ENCODE data around the gene MARK4. TPM values are rescaled to one million over a fixed set of nuclear protein-coding genes. Genes with fewer than 3 reads are reported as not detected.

MARK4 gene
- total and polyA plus RNA-seq, 10 donors: 6.5 to 45.8 (median 26.3) TPM

GRCh38 chr19:45244133-45244794 is 6.8 kb upstream of the MARK4 start:
- H3K27me3 ChIP-seq (replicated peaks in 1 of 7): peaks cover 0 to 5% (median 0%) of the 10 kb centered on the region in 7 donors
- intact Hi-C loops (cut with DNase I; ENCODE audit: low total_unique reads): no loop called here
- TF ChIP-seq CTCF (IDR thresholded peaks at IDR 0.05 in 8 of 11, conservative IDR thresholded peaks at IDR 0.05 in 3 of 11) (no peak), POLR2AphosphoS5 (IDR thresholded peaks at IDR 0.05) (peak in 1 of 3 donors; percentile 21), POLR2A (IDR thresholded peaks at IDR 0.05) (no peak)
- no peaks in the 10 kb centered on the region for H3K9me3 ChIP-seq
- peak overlapping the region in 5 of 8 donors; percentile 17 to 75 (median 72) for H3K27ac ChIP-seq
- H3K36me3 ChIP-seq: no peaks in the 10 kb centered on the region
- WGBS, 5 donors: 39 to 45% (median 43%) methylated on average over 15 of the region's 15 CpGs
- peaks cover 11 to 72% (median 36%) of the 10 kb centered on the region in 6 donors for H3K4me1 ChIP-seq
- no peak for DNase-seq
- peak overlapping the region in 7 of 8 donors; percentile 21 to 55 (median 29) for H3K4me3 ChIP-seq

GRCh38 chr19:45245334-45245787 is 5.7 kb upstream of the MARK4 start, which contains the start of gene EXOC3L2:
EXOC3L2 (minus strand) TSS chr19:45245407; CDS start chr19:45239045, 6,362 bp downstream.
- H3K36me3 ChIP-seq: no peaks in the 10 kb centered on the region
- peak within 1 kb of the TSS; percentile 19 to 75 (median 62) for H3K27ac ChIP-seq
- no peaks in the 10 kb centered on the region for H3K9me3 ChIP-seq
- peaks cover 13 to 78% (median 38%) of the 10 kb centered on the region in 6 donors for H3K4me1 ChIP-seq
- DNase-seq: no peak
- no peak for TF ChIP-seq CTCF (IDR thresholded peaks at IDR 0.05 in 8 of 11, conservative IDR thresholded peaks at IDR 0.05 in 3 of 11)
- TF ChIP-seq POLR2A (IDR thresholded peaks at IDR 0.05): no peak
- TF ChIP-seq POLR2AphosphoS5 (IDR thresholded peaks at IDR 0.05): peak; percentile 26 to 66 (median 62)
- H3K27me3 ChIP-seq (replicated peaks in 1 of 7): peaks cover 0 to 5% (median 0%) of the 10 kb centered on the region in 7 donors
- intact Hi-C loops (cut with DNase I; ENCODE audit: low total_unique reads): no loop called here
- WGBS, 5 donors: 38 to 65% (median 57%) methylated on average over 16 to 17 of the region's 17 CpGs
- H3K4me3 ChIP-seq: peak within 1 kb of the TSS; percentile 5 to 55 (median 28)

- intact Hi-C loops (cut with DNase I; ENCODE audit: low total_unique reads): no loop called here
- TF ChIP-seq POLR2A (IDR thresholded peaks at IDR 0.05): no peak
- TF ChIP-seq CTCF (IDR thresholded peaks at IDR 0.05 in 8 of 11, conservative IDR thresholded peaks at IDR 0.05 in 3 of 11): no peak
- TF ChIP-seq POLR2AphosphoS5 (IDR thresholded peaks at IDR 0.05): no peak
- WGBS, 5 donors: 52 to 66% (median 63%) methylated on average over 4 of the region's 4 CpGs
- DNase-seq: no peak
- H3K9me3 ChIP-seq: no peaks in the 10 kb centered on the region
- H3K4me3 ChIP-seq: peak overlapping the region in 1 of 8 donors; percentile 51
- H3K27ac ChIP-seq: peak overlapping the region; percentile 19 to 75 (median 62)
- H3K36me3 ChIP-seq: no peaks in the 10 kb centered on the region
- peaks cover 15 to 82% (median 42%) of the 10 kb centered on the region in 6 donors for H3K4me1 ChIP-seq
- H3K27me3 ChIP-seq (replicated peaks in 1 of 7): peaks cover 0 to 5% (median 0%) of the 10 kb centered on the region in 7 donors
Observed at GRCh38 chr19:45245826-45246225, 5.2 kb upstream of the MARK4 start.

- 88 to 94% (median 93%) methylated on average over 7 to 8 of the region's 8 CpGs for WGBS, 5 donors
- intact Hi-C loops (cut with DNase I; ENCODE audit: low total_unique reads): no loop called here
- peaks cover 15 to 76% (median 44%) of the 10 kb centered on the region in 6 donors for H3K4me1 ChIP-seq
- no peak overlapping the region for H3K27ac ChIP-seq
- H3K36me3 ChIP-seq: no peaks in the 10 kb centered on the region
- H3K9me3 ChIP-seq: no peaks in the 10 kb centered on the region
- H3K27me3 ChIP-seq (replicated peaks in 1 of 7): peaks cover 0 to 5% (median 0%) of the 10 kb centered on the region in 7 donors
- no peak for TF ChIP-seq CTCF (IDR thresholded peaks at IDR 0.05 in 8 of 11, conservative IDR thresholded peaks at IDR 0.05 in 3 of 11)
- no peak for TF ChIP-seq POLR2A (IDR thresholded peaks at IDR 0.05)
- DNase-seq: no peak
- no peak overlapping the region for H3K4me3 ChIP-seq
Observed at GRCh38 chr19:45247136-45247535, 3.9 kb upstream of the MARK4 start.

Measured in spleen (tissue), 11 donors.